ENCODE measurements around the gene SLC6A13. TPM values are rescaled to one million over a fixed set of nuclear protein-coding genes. Genes with fewer than 3 reads are reported as not detected.

The SLC6A13 gene
- total and polyA plus RNA-seq, 2 of the 13 experiments (the other 11 are each of a cell fraction or from before 2014, with no cell fraction given), result 0.05 to 0.15 TPM

DNA sequence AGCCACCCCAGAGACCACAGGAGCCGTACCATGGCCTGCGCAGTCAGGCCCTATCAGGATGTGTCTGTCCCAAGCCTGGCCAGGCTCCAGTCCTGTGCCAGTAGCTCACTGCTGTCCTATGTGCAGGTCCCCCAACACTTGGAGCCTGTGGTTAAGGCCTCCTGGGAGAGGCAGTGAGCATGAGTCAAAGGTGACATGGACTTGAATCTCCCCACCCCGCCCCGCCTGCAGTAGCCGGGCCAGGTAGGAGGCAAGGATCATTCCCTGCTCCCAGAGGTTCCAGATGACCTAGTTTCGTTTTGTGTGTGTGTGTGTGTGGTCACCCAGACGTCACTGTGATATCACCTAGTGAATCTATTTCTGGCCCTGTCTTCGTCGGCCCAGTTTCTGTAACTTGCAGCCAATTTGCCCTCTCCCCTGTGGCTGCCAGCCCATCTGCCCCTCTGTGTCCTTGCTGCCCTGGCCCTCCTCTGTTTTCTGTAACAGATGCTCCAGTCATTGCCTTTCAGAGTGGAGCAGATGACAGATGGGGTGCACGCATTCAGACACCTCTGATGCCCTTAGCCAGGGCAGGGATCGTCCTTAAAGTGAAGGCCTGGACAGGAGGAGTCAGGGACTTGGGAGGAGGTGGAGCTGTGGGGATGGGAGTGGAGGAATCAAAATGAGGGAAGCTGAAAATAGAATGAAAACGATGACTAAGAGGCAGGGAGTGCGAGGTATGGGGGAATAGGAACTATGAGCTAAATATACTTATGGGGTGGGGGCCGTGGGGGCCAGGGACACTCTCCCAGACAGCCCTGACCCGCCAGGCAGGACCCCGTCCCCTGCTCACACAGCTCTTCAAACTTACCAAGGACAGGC, 86.1 kb downstream of the SLC6A13 start (continued):
- TF ChIP-seq CTCF (CRISPR knock-in tag; IDR thresholded peaks at IDR 0.05) (no peak), HINFP (CRISPR knock-in tag; IDR thresholded peaks at IDR 0.05; ENCODE audit: low read depth) (no peak), SOX6 (IDR thresholded peaks at IDR 0.05) (no peak), SOX6 (CRISPR knock-in tag; IDR thresholded peaks at IDR 0.05) (no peak), ASH2L (IDR thresholded peaks at IDR 0.05; ENCODE audit: insufficient read length, low read depth, low read length) (no peak), ZIK1 (CRISPR knock-in tag; IDR thresholded peaks at IDR 0.05; ENCODE audit: borderline replicate concordance, low read depth) (no peak), DR1 (CRISPR knock-in tag; IDR thresholded peaks at IDR 0.05) (no peak), TEAD3 (CRISPR knock-in tag; optimal IDR thresholded peaks at IDR 0.05; ENCODE audit: borderline replicate concordance) (no peak), FLYWCH1 (CRISPR knock-in tag; IDR thresholded peaks at IDR 0.05) (no peak), DMAP1 (CRISPR knock-in tag; IDR thresholded peaks at IDR 0.05) (no peak), FOSL2 (CRISPR knock-in tag; IDR thresholded peaks at IDR 0.05) (peak; percentile 65; the same call in 1 of the 2 replicates), RXRB (CRISPR knock-in tag; IDR thresholded peaks at IDR 0.05; ENCODE audit: borderline replicate concordance) (no peak), SNAI1 (CRISPR knock-in tag; IDR thresholded peaks at IDR 0.05; ENCODE audit: borderline replicate concordance) (no peak), SSRP1 (CRISPR knock-in tag; IDR thresholded peaks at IDR 0.05) (no peak), NFKB2 (CRISPR knock-in tag; IDR thresholded peaks at IDR 0.05; ENCODE audit: borderline replicate concordance) (no peak)
- TF ChIP-seq, protein P1, sequence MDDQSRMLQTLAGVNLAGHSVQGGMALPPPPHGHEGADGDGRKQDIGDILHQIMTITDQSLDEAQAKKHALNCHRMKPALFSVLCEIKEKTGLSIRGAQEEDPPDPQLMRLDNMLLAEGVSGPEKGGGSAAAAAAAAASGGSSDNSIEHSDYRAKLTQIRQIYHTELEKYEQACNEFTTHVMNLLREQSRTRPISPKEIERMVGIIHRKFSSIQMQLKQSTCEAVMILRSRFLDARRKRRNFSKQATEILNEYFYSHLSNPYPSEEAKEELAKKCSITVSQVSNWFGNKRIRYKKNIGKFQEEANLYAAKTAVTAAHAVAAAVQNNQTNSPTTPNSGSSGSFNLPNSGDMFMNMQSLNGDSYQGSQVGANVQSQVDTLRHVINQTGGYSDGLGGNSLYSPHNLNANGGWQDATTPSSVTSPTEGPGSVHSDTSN (CRISPR knock-in tag; IDR thresholded peaks at IDR 0.05; ENCODE audit: borderline replicate concordance), result no peak
- TF ChIP-seq, protein P2, sequence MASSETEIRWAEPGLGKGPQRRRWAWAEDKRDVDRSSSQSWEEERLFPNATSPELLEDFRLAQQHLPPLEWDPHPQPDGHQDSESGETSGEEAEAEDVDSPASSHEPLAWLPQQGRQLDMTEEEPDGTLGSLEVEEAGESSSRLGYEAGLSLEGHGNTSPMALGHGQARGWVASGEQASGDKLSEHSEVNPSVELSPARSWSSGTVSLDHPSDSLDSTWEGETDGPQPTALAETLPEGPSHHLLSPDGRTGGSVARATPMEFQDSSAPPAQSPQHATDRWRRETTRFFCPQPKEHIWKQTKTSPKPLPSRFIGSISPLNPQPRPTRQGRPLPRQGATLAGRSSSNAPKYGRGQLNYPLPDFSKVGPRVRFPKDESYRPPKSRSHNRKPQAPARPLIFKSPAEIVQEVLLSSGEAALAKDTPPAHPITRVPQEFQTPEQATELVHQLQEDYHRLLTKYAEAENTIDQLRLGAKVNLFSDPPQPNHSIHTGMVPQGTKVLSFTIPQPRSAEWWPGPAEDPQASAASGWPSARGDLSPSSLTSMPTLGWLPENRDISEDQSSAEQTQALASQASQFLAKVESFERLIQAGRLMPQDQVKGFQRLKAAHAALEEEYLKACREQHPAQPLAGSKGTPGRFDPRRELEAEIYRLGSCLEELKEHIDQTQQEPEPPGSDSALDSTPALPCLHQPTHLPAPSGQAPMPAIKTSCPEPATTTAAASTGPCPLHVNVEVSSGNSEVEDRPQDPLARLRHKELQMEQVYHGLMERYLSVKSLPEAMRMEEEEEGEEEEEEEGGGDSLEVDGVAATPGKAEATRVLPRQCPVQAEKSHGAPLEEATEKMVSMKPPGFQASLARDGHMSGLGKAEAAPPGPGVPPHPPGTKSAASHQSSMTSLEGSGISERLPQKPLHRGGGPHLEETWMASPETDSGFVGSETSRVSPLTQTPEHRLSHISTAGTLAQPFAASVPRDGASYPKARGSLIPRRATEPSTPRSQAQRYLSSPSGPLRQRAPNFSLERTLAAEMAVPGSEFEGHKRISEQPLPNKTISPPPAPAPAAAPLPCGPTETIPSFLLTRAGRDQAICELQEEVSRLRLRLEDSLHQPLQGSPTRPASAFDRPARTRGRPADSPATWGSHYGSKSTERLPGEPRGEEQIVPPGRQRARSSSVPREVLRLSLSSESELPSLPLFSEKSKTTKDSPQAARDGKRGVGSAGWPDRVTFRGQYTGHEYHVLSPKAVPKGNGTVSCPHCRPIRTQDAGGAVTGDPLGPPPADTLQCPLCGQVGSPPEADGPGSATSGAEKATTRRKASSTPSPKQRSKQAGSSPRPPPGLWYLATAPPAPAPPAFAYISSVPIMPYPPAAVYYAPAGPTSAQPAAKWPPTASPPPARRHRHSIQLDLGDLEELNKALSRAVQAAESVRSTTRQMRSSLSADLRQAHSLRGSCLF (CRISPR knock-in tag; IDR thresholded peaks at IDR 0.05; ENCODE audit: borderline replicate concordance), result no peak
- TF ChIP-seq, protein P3, sequence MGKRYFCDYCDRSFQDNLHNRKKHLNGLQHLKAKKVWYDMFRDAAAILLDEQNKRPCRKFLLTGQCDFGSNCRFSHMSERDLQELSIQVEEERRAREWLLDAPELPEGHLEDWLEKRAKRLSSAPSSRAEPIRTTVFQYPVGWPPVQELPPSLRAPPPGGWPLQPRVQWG (CRISPR knock-in tag; IDR thresholded peaks at IDR 0.05; ENCODE audit: borderline replicate concordance, low read depth), result no peak
